ENCODE data around the gene BMPR1A. TPM values are rescaled to one million over a fixed set of nuclear protein-coding genes. Genes with fewer than 3 reads are reported as not detected.

The BMPR1A gene
- total and polyA plus RNA-seq, 2 of the 4 experiments (the other 2 are of a cell fraction) = 15.9 to 93.7 TPM

- Histone ChIP-seq H2AK5ac (ENCODE audit: low read depth, low read length) (no peak overlapping the region), H4K20me1 (ENCODE audit: insufficient read depth, low read length) (peaks cover 4% of the 10 kb centered on the region; the same call in 1 of the 2 replicates), H3K27me3 (ENCODE audit: control insufficient read depth, insufficient read depth, low read length) (no peaks in the 10 kb centered on the region), H3K27ac (ENCODE audit: insufficient read depth, low read length) (no peak overlapping the region), H3K4me2 (ENCODE audit: low read depth, low read length) (no peak overlapping the region), H3K23ac (ENCODE audit: low read depth, low read length) (no peak overlapping the region), H3K4me3 (ENCODE audit: insufficient read depth, low read depth, low read length) (no peak overlapping the region), H2BK120ac (ENCODE audit: low read depth, low read length) (no peak overlapping the region), H4K8ac (ENCODE audit: low read depth in 2 of 2, low read length in 2 of 2) (no peak overlapping the region), H3K79me1 (ENCODE audit: low read depth in 1 of 2, low read length in 2 of 2) (peaks cover 19 to 52% of the 10 kb centered on the region in 2 experiments), H3K9ac (ENCODE audit: low read depth, low read length) (no peak overlapping the region), H3K36me3 (ENCODE audit: control insufficient read depth, insufficient read depth, low read length) (no peaks in the 10 kb centered on the region), H2BK5ac (ENCODE audit: low read depth, low read length, poor library complexity, severe bottlenecking) (no peak overlapping the region), H3K9me3 (ENCODE audit: control insufficient read depth, insufficient read depth, low read length) (no peaks in the 10 kb centered on the region), H2BK20ac (ENCODE audit: low read depth, low read length) (no peak overlapping the region), H2BK15ac (ENCODE audit: low read depth, low read length) (no peak overlapping the region), H2AK9ac (replicated peaks; ENCODE audit: low read depth, low read length, poor library complexity) (no peak overlapping the region), H3K9me1 (ENCODE audit: insufficient read depth, low read length) (peaks cover 13% of the 10 kb centered on the region), H4K91ac (ENCODE audit: insufficient read depth, low read depth, low read length) (no peak overlapping the region), H3K14ac (replicated peaks; ENCODE audit: low read depth, low read length) (no peak overlapping the region), H2AFZ (replicated peaks; ENCODE audit: low read length, poor library complexity) (no peak overlapping the region), H3K56ac (ENCODE audit: extremely low read depth, insufficient read depth, low read length) (no peak overlapping the region), H3K18ac (ENCODE audit: low read depth, low read length) (no peak overlapping the region), H4K5ac (ENCODE audit: low read depth, low read length) (no peak overlapping the region), H3K4me1 (ENCODE audit: control insufficient read depth, insufficient read depth, low read length) (peaks cover 13% of the 10 kb centered on the region), H3K4ac (ENCODE audit: low read depth, low read length) (no peak overlapping the region)
- intact Hi-C loops (cut with micrococcal nuclease) = no loop called here
- in situ Hi-C loops (cut with MboI; ENCODE audit: low sequenced_read_pairs) = no loop called here
- ChIA-PET POLR2A (ENCODE audit: unreplicated experiment) (no interaction called here), CTCF (interaction anchor here (0.7 kb wide), 1 partner anchor 18 kb away, joined by 3 read pairs; no protein-coding TSS in a partner anchor)
- no TSS peak for BruUV-seq (replicated peaks)
- ATAC-seq (ENCODE audit: low read depth) (peak; percentile 79), DNase-seq (peak; percentile 58)
- no peak for TF ChIP-seq FOS (IDR thresholded peaks at IDR 0.05; ENCODE audit: low read depth, low read length)
- TF ChIP-seq CEBPB (IDR thresholded peaks at IDR 0.05; ENCODE audit: low read depth, low read length) = no peak
- TF ChIP-seq SMC3 (IDR thresholded peaks at IDR 0.05; ENCODE audit: low read depth, low read length) = no peak
- no peak for TF ChIP-seq MXI1 (IDR thresholded peaks at IDR 0.05; ENCODE audit: borderline replicate concordance, low read depth, low read length)
- TF ChIP-seq RAD21 (IDR thresholded peaks at IDR 0.05; ENCODE audit: low read length) = no peak
- no peak for TF ChIP-seq CTCF (conservative IDR thresholded peaks at IDR 0.05; ENCODE audit: low read depth, low read length)
- no peak for TF ChIP-seq MAFK (IDR thresholded peaks at IDR 0.05; ENCODE audit: low read depth, low read length)
- no peak for TF ChIP-seq POLR2A (IDR thresholded peaks at IDR 0.05; ENCODE audit: low read depth, low read length)
- TF ChIP-seq CHD1 (IDR thresholded peaks at IDR 0.05; ENCODE audit: low read depth, low read length) = no peak
- TF ChIP-seq NFE2L2 (IDR thresholded peaks at IDR 0.05; ENCODE audit: low read depth, low read length) = no peak
- TF ChIP-seq MAZ (IDR thresholded peaks at IDR 0.05; ENCODE audit: borderline replicate concordance, low read depth, low read length) = no peak
- TF ChIP-seq BHLHE40 (IDR thresholded peaks at IDR 0.05; ENCODE audit: low read depth, low read length) = no peak
- TF ChIP-seq RFX5 (IDR thresholded peaks at IDR 0.05; ENCODE audit: low read depth, low read length) = no peak
- TF ChIP-seq RCOR1 (IDR thresholded peaks at IDR 0.05; ENCODE audit: insufficient replicate concordance, low read length) = no peak
- no peak for TF ChIP-seq ELK1 (IDR thresholded peaks at IDR 0.05; ENCODE audit: borderline replicate concordance, low read depth, low read length)
- TF ChIP-seq USF2 (IDR thresholded peaks at IDR 0.05; ENCODE audit: low read depth, low read length) = no peak
- WGBS, 2 experiments (ENCODE audit: extremely low coverage in 2 of 2, insufficient read length in 1 of 2) = no CpG with 5 or more reads among the region's 5 CpGs
- dilution Hi-C loops (cut with HindIII; ENCODE audit: low sequenced_read_pairs, unreplicated experiment) = no loop called here
Observed at GRCh38 chr10:86871563-86872183, 115.3 kb downstream of the BMPR1A start.
